Renal cortical epithelial cell (primary cell): ENCODE results near the gene PSMC3IP. TPM values are rescaled to one million over a fixed set of nuclear protein-coding genes. Genes with fewer than 3 reads are reported as not detected.

ENCODE experiments used
- DNase-seq: peaks from one replicate; pipeline ENCODE4 v3.0.0-alpha.2; 2011; ENCODE audit warnings: low read depth
- total RNA-seq: library from RNA; depleted of rRNA; stranded (reverse); fragments of >200 nt; gene quantifications from 2 replicates; pipeline ENCODE4 v1.2.3, GENCODE V29; 2014

The PSMC3IP gene
- total RNA-seq, 1 donor from 2014 or later: 2.9 TPM

DNA sequence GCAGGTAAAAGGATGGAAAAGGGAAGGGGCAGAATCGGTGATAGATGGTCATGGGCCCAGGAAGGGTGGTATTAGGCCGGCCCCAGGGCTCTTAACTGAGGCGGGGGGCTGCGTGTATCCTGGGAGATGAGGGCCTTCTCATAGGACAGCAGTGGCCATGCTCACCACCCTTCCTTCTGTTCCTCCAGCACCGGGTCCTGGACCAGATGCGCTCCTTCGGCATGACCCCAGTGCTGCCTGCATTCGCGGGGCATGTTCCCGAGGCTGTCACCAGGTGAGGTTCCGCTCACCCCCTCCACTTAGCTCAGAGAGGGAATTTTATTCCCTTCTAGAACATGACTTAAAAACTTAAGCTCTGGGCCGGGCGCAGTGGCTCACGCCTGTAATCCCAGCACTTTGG, 39.0 kb downstream of the PSMC3IP start:
- DNase-seq: no peak

DNA sequence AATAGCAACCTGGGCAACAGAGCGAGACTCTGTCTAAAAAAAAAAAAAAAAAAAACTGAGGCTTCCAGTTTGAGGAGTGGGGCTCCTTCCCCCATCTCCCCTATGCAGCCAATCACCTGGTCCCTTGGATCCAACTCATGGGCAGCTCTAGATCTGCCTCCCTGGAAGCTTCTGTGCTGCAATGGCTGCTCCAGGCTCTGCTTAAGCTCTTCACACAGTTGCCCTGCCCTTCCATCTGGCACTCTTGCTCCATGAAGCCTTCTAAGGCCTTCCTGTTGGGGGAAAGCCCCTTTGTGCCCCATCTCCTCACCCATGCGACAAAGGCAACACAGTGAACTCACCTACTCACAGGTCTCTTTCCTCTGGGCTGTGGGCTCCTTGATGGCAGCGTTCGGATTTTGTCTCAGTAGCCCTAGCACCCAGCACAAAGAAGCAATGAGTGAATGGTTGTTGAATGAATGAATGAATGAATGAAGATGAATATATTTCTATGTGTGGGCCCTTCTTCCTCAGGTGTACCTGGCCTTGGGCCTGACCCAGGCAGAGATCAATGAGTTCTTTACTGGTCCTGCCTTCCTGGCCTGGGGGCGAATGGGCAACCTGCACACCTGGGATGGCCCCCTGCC, 39.6 kb downstream of the PSMC3IP start:
- DNase-seq: no peak

- no peak for DNase-seq
Observed at GRCh38 chr17:42537156-42537805, 40.2 kb downstream of the PSMC3IP start.

GRCh38 chr17:42536372-42537155, 41.0 kb downstream of the PSMC3IP start:
- no peak for DNase-seq

GRCh38 chr17:42536048-42536371, 41.5 kb downstream of the PSMC3IP start, which contains the start of gene NAGLU:
NAGLU (plus strand) TSS chr17:42536241; CDS start chr17:42536273, 32 bp downstream.
- DNase-seq: peak; percentile 56

DNA sequence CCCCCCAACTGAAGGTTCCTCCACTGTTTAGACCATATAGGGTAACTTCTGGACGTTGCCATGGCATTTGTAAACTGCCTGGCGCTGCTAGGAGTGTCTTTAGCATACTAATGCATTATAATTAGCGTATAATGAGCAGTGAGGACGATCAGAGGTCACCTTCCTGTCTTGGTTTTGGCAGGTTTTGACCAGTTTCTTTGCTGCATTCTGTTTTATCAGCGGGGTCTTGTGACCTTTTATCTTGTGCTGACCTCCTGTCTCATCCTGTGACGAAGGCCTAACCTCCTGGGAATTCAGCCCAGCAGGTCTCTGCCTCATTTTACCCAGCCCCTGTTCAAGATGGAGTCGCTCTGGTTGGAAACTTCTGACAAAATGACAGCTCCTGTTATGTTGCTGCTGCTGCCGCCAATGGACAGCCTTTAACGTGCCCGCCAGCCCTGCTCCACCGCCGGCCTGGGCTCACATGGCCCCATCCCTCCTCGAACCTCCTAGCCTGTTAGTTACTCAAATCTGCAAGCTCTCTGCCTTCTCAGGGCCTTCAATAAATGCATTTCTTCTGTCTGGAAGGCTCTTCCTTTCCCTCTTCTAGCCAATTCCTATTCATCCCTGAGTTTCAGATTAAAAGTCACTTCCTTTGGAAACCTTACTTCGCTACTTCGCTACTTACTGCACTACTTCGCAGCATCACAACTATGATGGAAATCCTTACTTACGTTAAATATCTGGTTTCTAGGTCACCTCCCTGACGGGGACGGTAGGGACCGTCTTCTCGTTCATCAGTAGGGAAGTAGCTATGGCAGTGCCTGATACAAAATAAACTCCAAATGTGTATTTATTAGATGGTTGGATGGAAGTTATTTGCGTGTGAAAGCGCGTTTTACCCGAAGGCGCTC, 42.1 kb downstream of the PSMC3IP start:
- no peak for DNase-seq

DNA sequence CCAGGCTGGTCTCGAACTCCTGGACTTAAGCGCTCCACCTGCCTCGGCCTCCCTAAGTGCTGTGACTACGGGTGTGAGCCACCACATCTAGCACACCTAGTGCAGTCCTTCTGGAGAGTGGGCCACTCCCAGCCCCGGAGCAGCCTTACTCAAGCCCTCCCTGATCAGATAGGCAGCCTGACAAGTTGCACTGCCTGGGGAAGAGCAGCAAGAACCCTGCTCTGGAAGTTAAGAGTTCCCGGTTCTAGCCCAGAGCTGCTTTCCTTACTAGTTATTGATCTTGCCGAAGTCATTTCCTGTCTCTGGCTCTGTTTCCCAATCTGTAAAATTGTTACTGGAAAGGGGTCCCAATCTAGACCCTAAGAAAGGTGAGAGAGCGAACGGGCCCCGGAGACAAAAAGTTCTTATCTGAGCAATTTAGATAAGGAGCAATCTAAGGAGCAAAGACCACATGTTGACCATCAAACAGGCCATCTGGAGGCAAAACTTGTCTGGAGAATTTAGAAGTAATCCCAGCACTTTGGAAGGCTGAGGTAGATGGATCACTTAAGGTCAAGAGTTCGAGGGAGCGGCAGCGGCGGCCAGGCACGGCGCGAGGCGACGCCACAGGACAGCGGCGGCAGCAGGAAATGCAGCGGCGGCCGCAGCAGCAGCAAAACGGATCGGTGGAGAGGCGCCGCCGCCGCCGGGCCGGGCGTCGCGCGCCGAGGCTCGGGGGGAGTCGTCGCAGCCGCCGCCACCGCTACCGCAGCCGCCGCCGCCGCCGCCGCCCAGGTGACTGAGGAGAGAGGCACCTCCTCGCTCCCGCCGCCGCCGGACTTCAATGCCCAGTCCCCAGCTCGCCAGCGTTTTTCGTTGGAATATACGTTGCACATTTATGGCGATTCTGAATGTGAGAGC, 45.8 kb downstream of the PSMC3IP start:
- no peak for DNase-seq

DNA sequence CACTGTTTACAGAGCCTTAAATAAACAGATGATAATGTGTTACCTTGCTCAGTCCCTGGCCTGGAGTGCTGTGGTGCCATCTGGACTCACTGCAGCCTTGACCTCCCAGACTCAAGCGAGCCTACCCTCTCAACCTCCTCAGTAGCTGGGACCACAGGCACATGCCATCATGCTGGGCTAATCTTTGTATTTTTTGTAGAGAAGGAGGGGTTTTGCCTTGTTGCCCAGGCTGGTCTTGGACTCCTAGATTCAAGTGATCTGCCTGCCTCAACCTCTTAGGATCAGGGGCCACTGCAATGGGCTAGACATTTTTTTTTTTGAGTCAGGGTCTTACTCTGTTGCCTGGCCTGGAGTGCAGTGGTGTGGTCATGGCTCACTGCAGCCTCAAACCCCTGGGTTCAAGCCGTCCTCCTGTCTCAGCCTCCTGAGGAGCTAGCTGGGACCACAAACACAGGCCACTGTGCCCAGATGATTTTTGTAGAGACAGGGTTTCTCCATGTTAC, 46.5 kb downstream of the PSMC3IP start:
- DNase-seq: no peak

- DNase-seq: no peak
Observed at GRCh38 chr17:42529061-42529460, 48.5 kb downstream of the PSMC3IP start.

DNA sequence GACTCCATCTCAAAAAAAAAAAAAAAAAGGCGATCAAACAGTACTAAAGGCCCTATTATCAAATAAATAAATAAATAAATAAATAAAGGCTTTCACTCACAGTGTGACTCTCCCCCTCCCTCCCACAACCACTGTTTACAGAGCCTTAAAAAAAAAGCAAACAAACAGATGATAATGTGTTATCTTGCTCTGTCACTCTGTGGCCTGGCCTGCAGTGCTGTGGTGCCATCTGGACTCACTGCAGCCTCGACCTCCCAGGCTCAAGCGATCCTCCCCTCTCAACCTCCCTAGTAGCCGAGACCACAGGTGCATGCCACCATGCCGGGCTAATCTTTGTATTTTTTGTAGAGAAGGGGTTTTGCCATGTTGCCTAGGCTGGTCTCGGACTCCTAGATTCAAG, 49.6 kb downstream of the PSMC3IP start:
- no peak for DNase-seq

- no peak for DNase-seq
Observed at GRCh38 chr17:42526031-42526444, 51.5 kb downstream of the PSMC3IP start.

DNA sequence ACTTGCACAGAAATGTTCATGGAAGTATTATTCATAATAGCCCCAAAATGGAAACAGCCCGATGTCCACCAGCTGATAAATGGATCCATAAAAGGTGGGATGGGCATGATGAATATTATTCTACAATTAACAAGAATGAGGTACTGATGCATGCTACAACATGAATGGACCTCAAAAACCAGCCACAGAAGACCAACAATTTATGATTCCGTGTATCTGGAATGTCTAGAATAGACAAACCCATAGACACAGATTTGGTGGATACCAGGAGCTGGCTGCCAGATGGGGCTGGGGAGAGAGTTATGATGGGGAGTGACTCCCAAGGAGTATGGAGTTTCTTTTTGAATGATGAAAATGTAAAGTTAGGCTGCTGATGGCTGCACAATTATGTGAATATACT, 52.3 kb downstream of the PSMC3IP start:
- DNase-seq: no peak

DNA sequence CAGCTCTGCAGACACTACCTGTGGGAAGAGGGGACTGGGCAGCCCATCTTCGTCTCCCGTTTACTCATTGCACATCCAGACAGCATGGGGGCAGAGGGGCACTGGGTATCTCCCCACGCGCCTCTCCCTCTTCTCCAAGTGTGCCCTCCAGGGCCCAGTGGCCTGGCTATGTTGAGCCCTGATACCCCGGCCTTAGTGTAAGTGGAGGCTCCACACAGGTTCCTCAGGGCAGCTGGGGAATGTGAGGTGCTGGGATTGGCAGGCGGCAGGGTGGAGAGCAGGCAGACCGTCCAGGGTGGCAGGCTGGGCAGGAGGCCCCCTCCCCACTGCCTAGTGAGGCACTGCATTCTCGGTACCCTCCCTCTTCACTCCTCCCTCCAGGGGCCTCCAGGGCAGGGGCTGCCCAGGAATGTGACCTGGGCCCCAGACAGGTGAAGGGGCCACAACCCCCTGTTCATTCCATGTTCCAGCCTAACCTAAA, 54.7 kb downstream of the PSMC3IP start:
- DNase-seq: no peak

Other genes with a start within 250 kb of the PSMC3IP start
- gene STAT3, start 189.3 kb downstream of the PSMC3IP start, total RNA-seq: 118 and 270 TPM in 2 replicates
- gene CAVIN1, start 154.5 kb downstream of the PSMC3IP start, total RNA-seq: 256 and 383 TPM in 2 replicates
- 43.6 and 137 TPM in 2 replicates for gene ATP6V0A1, start 118.9 kb downstream of the PSMC3IP start, total RNA-seq
- 24.8 and 42.2 TPM in 2 replicates for gene NAGLU, start 41.5 kb downstream of the PSMC3IP start, total RNA-seq
- 0.30 and 0.69 TPM in 2 replicates for gene HSD17B1, start 24.8 kb downstream of the PSMC3IP start, total RNA-seq
- 8.2 and 32.2 TPM in 2 replicates for gene COASY, start 15.6 kb downstream of the PSMC3IP start, total RNA-seq
- gene MLX, start 10.6 kb downstream of the PSMC3IP start, total RNA-seq: 21.9 and 23.8 TPM in 2 replicates
- gene RETREG3, start 31.6 kb upstream of the PSMC3IP start, total RNA-seq: 64.3 and 99.0 TPM in 2 replicates
- 21.9 and 37.5 TPM in 2 replicates for gene TUBG1, start 32.0 kb upstream of the PSMC3IP start, total RNA-seq
- 4.5 and 9.1 TPM in 2 replicates for gene TUBG2, start 81.6 kb upstream of the PSMC3IP start, total RNA-seq
- gene PLEKHH3, start 99.3 kb upstream of the PSMC3IP start, total RNA-seq: 9.6 and 14.2 TPM in 2 replicates
- 1.6 and 6.3 TPM in 2 replicates for gene CCR10, start 104.1 kb upstream of the PSMC3IP start, total RNA-seq
- 5.4 and 15.2 TPM in 2 replicates for gene CNTNAP1, start 104.8 kb upstream of the PSMC3IP start, total RNA-seq
- gene EZH1, start 167.3 kb upstream of the PSMC3IP start, total RNA-seq: 8.2 and 21.2 TPM in 2 replicates
- gene RAMP2, start 183.5 kb upstream of the PSMC3IP start, total RNA-seq: not detected in 2 replicates
- gene VPS25, start 195.7 kb upstream of the PSMC3IP start, total RNA-seq: 70.5 and 148 TPM in 2 replicates
- 1.9 and 9.7 TPM in 2 replicates for gene WNK4, start 202.9 kb upstream of the PSMC3IP start, total RNA-seq
- gene COA3, start 221.0 kb upstream of the PSMC3IP start, total RNA-seq: 81.1 and 89.7 TPM in 2 replicates
- 0.05 TPM in 1 of 2 replicates, not detected in the other for gene CNTD1, start 221.1 kb upstream of the PSMC3IP start, total RNA-seq
- 104 and 145 TPM in 2 replicates for gene BECN1, start 246.6 kb upstream of the PSMC3IP start, total RNA-seq